ENCODE measurements around the gene ZSWIM6. TPM values are rescaled to one million over a fixed set of nuclear protein-coding genes. Genes with fewer than 3 reads are reported as not detected.

The ZSWIM6 gene
- total and polyA plus RNA-seq, 12 donors: 2.1 to 10.3 (median 6.7) TPM

GRCh38 chr5:61319388-61320146, 12.5 kb upstream of the ZSWIM6 start:
- no peak for TF ChIP-seq CTCF (IDR thresholded peaks at IDR 0.05)
- peaks cover 0 to 62% (median 6%) of the 10 kb centered on the region in 9 donors for H3K4me1 ChIP-seq
- no peaks in the 10 kb centered on the region for H3K9me3 ChIP-seq
- no peaks in the 10 kb centered on the region for H3K27me3 ChIP-seq
- H3K36me3 ChIP-seq: no peaks in the 10 kb centered on the region
- DNase-seq: no peak
- WGBS, 2 donors: 44 to 46% methylated on average over 9 of the region's 9 CpGs
- H3K27ac ChIP-seq: peak overlapping the region in 5 of 10 donors; percentile 6 to 85 (median 49)
- ATAC-seq: peak; percentile 51 to 79 (median 62)
- intact Hi-C loops (cut with DNase I): loop anchor here in 3 of 10 donors (10.0 kb wide), 2 partner anchors 155 to 265 kb away; partner anchors contain the start of gene SMIM15 (in 1 of the 3)
- H3K4me3 ChIP-seq: peak overlapping the region in 3 of 10 donors; percentile 2 to 22 (median 22)

DNA sequence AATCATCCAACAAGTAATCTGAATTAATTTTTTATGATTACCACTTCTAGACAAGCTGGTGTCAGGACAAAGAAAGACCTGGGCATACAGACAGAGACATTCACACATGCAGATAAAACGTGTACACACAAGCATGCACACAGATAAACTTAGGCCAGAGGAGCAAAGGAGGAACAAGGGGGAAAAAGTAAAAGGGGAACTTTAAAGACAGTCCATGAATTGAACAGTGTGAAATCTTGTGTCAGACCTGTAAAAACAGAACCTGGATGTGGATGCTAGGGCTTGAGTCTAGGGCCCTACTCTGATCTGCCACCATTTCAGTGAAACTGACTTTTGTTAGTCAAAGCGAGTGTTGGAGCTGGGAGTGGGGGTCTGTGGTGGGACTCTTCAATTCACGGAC, 11.2 kb upstream of the ZSWIM6 start:
- intact Hi-C loops (cut with DNase I): loop anchor here in 3 of 10 donors (10.0 kb wide), 2 partner anchors 156 to 266 kb away; partner anchors contain the start of gene SMIM15 (in 1 of the 3)
- ATAC-seq (peak in 2 of 8 donors; percentile 36 to 56), DNase-seq (no peak)
- Histone ChIP-seq H3K27me3 (no peaks in the 10 kb centered on the region), H3K4me3 (no peak overlapping the region), H3K4me1 (peaks cover 0 to 57% (median 4%) of the 10 kb centered on the region in 9 donors), H3K27ac (peak overlapping the region in 1 of 10 donors; percentile 85), H3K9me3 (no peaks in the 10 kb centered on the region), H3K36me3 (no peaks in the 10 kb centered on the region)
- no peak for TF ChIP-seq CTCF (IDR thresholded peaks at IDR 0.05)
- 80 to 82% methylated on average over 3 of the region's 3 CpGs for WGBS, 2 donors

GRCh38 chr5:61321669-61322068, 10.4 kb upstream of the ZSWIM6 start:
- intact Hi-C loops (cut with DNase I): loop anchor here in 3 of 10 donors (10.0 kb wide), 2 partner anchors 157 to 267 kb away; partner anchors contain the start of gene SMIM15 (in 1 of the 3)
- no peak for ATAC-seq
- no peaks in the 10 kb centered on the region for H3K9me3 ChIP-seq
- no peak for DNase-seq
- peaks cover 0 to 57% (median 4%) of the 10 kb centered on the region in 9 donors for H3K4me1 ChIP-seq
- H3K27me3 ChIP-seq: no peaks in the 10 kb centered on the region
- WGBS, 2 donors: 96% methylated on average over 2 of the region's 2 CpGs
- no peak overlapping the region for H3K27ac ChIP-seq
- no peaks in the 10 kb centered on the region for H3K36me3 ChIP-seq
- TF ChIP-seq CTCF (IDR thresholded peaks at IDR 0.05): no peak
- no peak overlapping the region for H3K4me3 ChIP-seq

DNA sequence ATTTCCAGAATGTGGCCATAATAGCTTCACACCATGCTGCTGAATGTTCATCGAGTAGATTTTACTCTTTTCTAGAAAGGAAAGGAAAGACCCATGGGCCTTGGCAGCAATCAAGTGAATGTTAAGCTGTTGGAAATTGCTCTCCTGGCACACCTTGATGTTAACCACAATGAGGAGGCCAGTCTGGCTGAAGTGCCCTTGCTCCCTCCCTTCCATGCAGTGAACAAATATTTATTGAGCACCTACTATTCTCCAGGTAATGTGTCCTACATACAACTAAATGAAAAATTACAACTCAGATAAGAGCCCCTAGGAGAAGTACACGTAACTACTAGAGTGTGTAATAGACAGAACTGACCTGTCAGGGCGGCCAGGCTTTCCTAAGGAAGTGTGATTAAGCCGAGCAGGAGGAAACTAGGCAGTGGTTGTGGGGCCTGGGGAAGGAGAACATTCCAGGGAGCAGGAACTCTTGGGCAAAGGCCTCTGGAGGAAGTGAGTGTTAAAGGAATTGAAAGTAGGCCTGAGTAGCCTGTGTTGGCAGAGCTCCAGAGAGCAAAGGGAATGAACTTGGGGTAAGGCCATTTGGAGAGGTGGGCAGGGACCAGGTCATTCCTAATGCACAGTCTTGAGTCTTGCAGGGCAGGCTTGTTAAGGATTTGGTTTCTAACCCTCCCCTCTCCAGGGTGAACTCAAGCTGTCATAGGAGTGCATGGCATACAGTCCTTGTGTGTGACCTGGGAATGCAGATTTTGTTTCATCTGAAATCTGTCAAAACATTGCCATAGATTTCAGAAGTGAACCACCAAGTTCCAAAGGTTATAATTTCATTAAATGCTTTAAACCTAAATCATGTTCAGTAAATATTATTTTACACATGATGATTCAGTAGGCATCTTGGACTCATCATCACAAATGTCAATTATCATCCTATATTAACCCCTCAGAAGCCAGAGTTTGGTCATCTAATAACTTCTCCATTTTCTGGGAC, 9.0 kb upstream of the ZSWIM6 start:
- no peaks in the 10 kb centered on the region for H3K36me3 ChIP-seq
- H3K4me1 ChIP-seq: peaks cover 0 to 66% (median 4%) of the 10 kb centered on the region in 9 donors
- no peak overlapping the region for H3K4me3 ChIP-seq
- intact Hi-C loops (cut with DNase I): loop anchor here in 3 of 10 donors (10.0 kb wide), 2 partner anchors 158 to 268 kb away; partner anchors contain the start of gene SMIM15 (in 1 of the 3)
- peak overlapping the region in 1 of 10 donors; percentile 59 for H3K27ac ChIP-seq
- DNase-seq (no peak), ATAC-seq (peak in 5 of 8 donors; percentile 21 to 63 (median 33))
- no peak for TF ChIP-seq CTCF (IDR thresholded peaks at IDR 0.05)
- WGBS, 2 donors: 76 to 77% methylated on average over 4 of the region's 4 CpGs
- no peaks in the 10 kb centered on the region for H3K9me3 ChIP-seq
- H3K27me3 ChIP-seq: no peaks in the 10 kb centered on the region

All from heart right ventricle (tissue), 16 donors.